K562 (cell line): ENCODE measurements around the gene LTBP2.

Experiments
- CCAR2 ChIP-seq: fragments of 200-400 bp; formaldehyde crosslinking; IDR thresholded peaks from 2 replicates; pipeline ENCODE4 v1.6.1; 2017; ENCODE audit warnings: mild to moderate bottlenecking, low read depth, low read length
- FOS ChIP-seq: IDR thresholded peaks from 3 replicates; pipeline ENCODE4 v1.6.1; 2011; ENCODE audit not compliant: insufficient read length; ENCODE audit errors: extremely low read depth
- FOXJ3 ChIP-seq: sonication (generic); formaldehyde crosslinking; IDR thresholded peaks from 2 replicates; pipeline ENCODE4 v1.4.0; 2020; ENCODE audit warnings: mild to moderate bottlenecking, missing genetic modification reagents
- MED1 ChIP-seq: sonication (generic); formaldehyde crosslinking; IDR thresholded peaks from 2 replicates; pipeline ENCODE4 v1.8.1; 2023; ENCODE audit warnings: missing genetic modification reagents, borderline replicate concordance
- POLR2AphosphoS5 ChIP-seq: IDR thresholded peaks from 2 replicates; pipeline ENCODE4 v1.6.1; 2011; ENCODE audit warnings: mild to moderate bottlenecking, low read depth, low read length, moderate library complexity; ENCODE audit not compliant: control insufficient read depth, insufficient read depth
- RBBP5 ChIP-seq: fragments of 200-600 bp; sonication (generic); IDR thresholded peaks from 2 replicates; pipeline ENCODE4 v1.6.1; 2012; ENCODE audit warnings: borderline replicate concordance, mild to moderate bottlenecking, low read length, control low read depth, inconsistent platforms; ENCODE audit not compliant: insufficient read depth, poor library complexity, severe bottlenecking
- RFX5 ChIP-seq: IDR thresholded peaks from 2 replicates; pipeline ENCODE4 v1.6.1; 2011; ENCODE audit warnings: low read depth, mild to moderate bottlenecking, improper control_type of control experiment, low read length
- SPI1 ChIP-seq: IDR thresholded peaks from 2 replicates; pipeline ENCODE4 v1.6.1; 2011; ENCODE audit warnings: low read depth, low read length, control low read depth, borderline replicate concordance
- ZNF174 ChIP-seq: fragments of 250-450 bp; sonication (Bioruptor Pico); IDR thresholded peaks from 2 replicates; pipeline ENCODE4 v1.4.0; 2020; ENCODE audit warnings: mild to moderate bottlenecking

DNA sequence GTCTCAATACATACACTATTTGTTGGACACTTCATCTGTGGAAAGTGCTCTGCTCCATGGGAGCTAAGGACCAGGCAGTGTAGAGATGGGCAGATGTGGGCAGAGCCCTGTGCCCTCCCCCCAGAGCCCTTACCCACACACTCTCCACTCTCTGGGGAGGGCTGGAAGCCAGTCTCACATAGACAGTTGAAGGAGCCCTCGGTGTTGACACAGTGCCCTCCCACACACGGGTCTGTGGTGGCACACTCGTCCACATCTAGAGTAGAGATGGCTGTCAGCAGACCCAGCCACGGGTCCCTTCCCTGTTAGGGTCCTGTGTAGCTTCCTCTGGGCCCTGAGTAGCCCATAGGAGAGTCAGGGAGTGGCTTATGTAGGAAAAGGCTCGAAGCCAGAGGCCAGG, 104.2 kb downstream of the LTBP2 start:
- TF ChIP-seq CCAR2 (no peak), RFX5 (no peak), MED1 (CRISPR knock-in tag) (no peak), RBBP5 (no peak), SPI1 (no peak), FOS (no peak), POLR2AphosphoS5 (no peak), ZNF174 (CRISPR knock-in tag) (no peak), FOXJ3 (CRISPR knock-in tag) (no peak)
